ENCODE measurements around the gene KPRP. TPM values are rescaled to one million over a fixed set of nuclear protein-coding genes. Genes with fewer than 3 reads are reported as not detected.

The KPRP gene
- total RNA-seq, 1 experiment from 2014 or later: not detected

DNA sequence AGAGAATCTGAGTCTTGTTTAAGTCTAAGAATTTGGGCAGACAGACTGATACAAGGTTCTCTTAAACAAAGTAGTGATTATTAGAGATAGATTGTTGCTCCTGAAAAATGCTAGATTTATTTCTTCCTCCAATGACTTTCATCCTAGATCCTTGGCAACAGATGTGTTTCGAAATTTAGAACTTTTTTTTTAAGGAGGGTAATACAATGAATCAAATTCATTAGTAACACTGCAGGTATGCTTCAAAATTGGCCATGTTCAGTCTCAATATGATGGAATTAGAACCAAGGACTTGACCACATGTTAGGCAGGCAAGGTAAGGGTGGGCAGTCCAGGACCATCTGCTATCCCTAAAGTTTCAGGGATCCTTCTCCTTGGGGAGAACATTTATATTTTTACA lies 12.6 kb downstream of the KPRP start:
- no peak for DNase-seq (ENCODE audit: low spot score)

DNA sequence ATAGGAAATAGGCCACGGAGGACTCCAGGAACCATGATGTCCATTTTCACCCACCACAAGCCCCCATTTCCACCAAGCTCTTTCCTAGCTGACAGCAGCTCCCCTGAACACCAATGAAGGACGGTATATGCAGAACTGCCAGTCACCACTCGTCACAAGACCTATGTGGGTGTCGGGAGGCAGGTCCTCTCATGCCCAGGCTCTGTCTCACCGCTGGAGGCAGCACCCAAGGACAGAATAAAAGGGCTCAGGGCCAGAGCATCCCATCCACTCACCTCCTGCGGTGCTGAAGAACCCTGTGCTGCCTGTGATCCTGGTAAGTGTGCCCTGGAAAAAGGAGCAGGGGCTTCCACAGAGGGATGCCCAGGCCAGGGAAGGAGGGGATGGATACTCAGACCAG lies 17.1 kb downstream of the KPRP start, which contains the start of gene LCE1F:
TSS of gene LCE1F (plus strand) at position 266 of the 400 bp plus-strand sequence. CDS start 1,232 bp downstream, outside the sequence.
- no peak for DNase-seq (ENCODE audit: low spot score)

DNA sequence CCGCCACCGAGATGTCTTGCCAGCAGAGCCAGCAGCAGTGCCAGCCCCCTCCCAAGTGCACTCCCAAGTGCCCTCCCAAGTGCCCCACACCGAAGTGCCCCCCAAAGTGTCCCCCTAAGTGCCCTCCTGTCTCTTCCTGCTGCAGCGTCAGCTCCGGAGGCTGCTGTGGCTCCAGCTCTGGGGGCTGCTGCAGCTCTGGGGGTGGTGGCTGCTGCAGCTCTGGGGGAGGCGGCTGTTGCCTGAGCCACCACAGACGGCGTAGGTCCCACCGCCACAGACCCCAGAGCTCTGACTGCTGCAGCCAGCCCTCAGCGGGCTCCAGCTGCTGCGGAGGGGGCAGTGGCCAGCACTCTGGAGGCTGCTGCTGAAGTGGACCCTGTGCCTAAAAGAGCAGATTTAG lies 18.5 kb downstream of the KPRP start:
- no peak for DNase-seq (ENCODE audit: low spot score)

DNA sequence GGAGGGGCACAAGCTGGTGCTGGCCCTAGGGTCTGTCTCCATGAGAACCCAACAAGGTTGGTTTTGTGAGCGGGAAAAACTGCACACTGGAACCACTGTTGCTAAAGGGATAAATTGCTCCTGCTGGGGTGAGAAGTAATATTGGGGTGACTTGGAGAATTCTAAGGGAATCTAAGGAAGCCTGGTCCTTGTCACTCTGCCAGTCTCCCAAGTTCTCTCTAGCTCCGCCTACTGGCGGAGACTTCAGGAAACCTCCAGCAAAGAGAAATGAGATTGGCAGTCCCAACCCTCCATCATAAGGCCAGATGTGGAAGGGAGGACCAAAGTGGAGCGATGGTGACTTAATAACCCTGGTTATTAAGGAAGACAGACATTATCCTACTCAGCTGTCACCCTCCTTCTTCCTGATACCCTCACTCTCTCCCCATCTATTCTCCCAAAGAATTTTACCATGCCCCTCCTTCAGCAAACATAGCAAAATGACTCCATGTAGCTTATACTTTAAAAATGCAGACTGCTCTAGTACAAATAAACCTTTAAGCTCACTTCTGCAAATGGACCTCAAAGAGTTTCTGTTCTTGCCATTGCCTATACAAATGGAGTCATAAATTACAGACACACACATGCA lies 19.8 kb downstream of the KPRP start:
- DNase-seq (ENCODE audit: low spot score): peak; percentile 20

DNA sequence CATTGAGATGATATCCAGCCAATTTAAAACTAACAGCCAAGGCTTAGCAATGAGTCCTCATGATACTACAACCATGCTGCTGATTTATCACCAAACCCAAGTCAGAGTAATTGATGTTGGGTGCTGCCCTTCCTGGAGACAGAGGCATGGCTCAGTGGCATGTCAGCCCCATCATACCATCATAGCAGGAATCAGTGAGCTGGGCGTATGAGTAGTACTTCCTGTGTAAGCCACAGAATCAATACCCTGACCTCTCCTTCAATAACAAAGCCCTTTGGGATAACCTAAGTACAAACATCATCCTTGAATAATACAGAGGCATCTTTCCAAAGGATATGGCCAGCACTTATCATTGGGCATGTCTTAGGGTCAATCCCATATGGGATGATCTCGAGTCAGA lies 25.3 kb downstream of the KPRP start:
- DNase-seq (ENCODE audit: low spot score): no peak

DNA sequence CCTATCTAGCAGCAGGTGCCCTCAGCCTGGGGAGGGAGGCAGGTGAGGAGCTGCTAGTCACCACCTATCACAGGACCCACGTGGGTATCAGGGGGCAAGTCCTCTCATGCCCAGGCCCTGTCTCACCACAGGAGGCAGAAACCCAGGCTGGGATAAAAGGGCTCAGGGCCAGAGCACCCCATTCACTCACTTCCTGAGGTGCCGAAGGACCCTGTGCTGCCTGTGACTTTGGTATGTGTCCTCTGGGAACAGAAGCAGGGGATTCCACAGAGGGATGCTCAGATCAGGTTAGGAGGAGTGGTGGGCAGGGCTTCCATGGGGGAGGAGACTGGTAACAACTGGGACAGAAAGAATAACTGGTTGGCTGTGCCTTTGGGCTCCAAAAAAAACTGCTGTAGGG lies 28.3 kb downstream of the KPRP start, which contains the start of gene LCE1E:
TSS of gene LCE1E (plus strand) at position 181 of the 400 bp plus-strand sequence. CDS start 1,043 bp downstream, outside the sequence.
- no peak for DNase-seq (ENCODE audit: low spot score)

DNA sequence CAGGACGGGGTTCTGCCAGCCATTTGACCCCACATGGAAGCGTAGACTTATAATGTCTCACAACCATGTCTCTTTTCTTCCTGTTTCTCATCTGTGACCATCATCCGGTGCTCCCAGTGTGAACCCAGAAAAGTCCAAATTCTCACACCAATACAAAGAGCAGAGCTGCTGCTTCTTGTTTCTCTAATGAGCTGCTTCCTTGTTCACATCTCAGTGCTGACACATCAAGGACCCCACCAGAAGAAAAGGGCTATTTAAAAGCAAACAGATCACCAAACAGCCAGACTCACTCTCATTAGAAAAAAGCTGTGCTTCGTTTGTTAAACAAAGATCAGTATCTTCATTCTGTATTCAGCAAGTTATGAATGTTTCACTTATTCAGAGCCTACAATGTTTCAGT lies 37.9 kb downstream of the KPRP start:
- no peak for DNase-seq (ENCODE audit: low spot score)

DNA sequence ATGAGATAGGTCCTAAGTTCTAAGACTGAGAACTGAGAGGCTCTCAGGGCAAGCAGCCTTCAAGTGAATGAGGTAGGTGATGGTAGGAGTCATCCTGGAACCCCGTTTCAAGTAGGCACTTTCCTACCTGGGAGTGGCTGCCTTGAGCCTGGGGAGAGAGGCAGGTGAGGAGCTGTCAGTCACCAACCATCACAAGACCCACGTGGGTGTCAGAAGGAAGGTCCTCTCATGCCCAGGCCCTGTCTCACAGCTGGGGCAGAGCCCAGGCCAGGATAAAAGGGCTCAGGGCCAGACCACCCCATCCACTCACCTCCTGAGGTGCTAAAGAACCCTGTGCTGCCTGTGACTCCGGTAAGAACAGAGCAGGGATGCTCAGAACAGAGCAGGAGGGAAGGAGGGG lies 38.6 kb downstream of the KPRP start, which contains the start of gene LCE1D:
TSS of gene LCE1D (plus strand) at position 301 of the 400 bp plus-strand sequence. CDS start 1,074 bp downstream, outside the sequence.
- DNase-seq (ENCODE audit: low spot score): no peak

DNA sequence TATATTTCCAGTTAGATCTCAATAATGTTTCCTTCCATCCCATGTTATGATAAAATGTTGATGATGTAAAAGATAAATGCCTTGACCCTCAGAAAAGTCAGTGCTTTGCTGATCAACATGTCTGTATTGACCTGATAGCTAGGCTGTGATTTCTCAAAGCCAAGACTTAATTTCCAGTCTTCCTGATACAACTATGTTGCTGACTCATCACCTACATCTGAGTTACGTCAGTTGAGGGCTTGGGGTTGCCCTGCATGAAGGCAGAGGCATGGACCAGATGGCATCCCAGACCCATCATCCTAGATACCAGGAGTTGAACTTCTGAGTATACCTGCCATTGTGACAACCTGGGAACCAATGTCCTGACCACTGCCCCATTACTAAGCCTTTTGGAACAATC lies 43.5 kb downstream of the KPRP start:
- no peak for DNase-seq (ENCODE audit: low spot score)

DNA sequence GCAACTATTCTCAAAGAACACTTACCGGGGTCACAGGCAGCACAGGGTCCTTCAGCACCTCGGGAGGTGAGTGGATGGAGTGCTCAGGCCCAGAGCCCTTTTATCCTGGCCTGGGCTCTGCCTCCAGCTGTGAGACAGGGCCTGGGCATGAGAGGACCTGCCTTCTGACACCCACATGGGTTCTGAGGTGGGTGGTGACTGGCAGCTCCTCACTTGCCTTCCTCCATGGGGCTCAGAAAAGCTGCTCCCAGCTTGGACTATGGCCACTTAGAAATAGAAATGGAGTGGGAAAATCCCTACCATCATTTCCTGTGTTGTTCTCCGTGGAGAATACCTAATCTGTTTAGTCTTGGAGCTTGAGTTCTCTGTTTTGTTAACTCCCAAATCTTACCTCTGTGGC lies 48.8 kb downstream of the KPRP start, which contains the start of gene LCE1C:
TSS of gene LCE1C (minus strand) at position 76 of the 400 bp plus-strand sequence. CDS start 1,173 bp downstream, outside the sequence.
- no peak for DNase-seq (ENCODE audit: low spot score)

DNA sequence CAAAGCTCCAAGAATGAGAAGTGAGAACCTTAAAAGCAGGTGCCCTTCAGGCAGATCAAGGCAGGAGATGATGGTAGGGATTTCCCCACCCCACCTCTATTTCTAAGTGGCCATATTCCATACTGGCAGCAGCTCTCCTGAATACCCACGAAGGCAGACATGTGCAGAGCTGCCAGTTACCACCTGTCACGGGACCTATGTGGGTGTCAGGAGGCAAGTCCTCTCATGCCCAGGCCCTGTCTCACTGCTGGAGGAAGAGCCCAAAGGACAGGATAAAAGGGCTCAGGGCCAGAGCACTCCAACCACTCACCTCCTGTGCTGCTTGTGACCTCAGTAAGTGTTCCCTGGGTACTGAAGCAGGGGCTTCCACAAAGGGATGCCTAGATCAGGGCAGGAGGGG lies 53.2 kb downstream of the KPRP start:
- DNase-seq (ENCODE audit: low spot score): no peak

Other genes starting within 250 kb of the KPRP start
- not detected in 2 replicates for gene LCE5A, start 247.2 kb upstream of the KPRP start, total RNA-seq (2014; rRNA removed; shearing (Covaris generic))
- gene CRCT1, start 243.5 kb upstream of the KPRP start, total RNA-seq (2014; rRNA removed; shearing (Covaris generic)): not detected in 2 replicates
- not detected in 2 replicates for gene LCE3E, start 191.2 kb upstream of the KPRP start, total RNA-seq (2014; rRNA removed; shearing (Covaris generic))
- not detected in 2 replicates for gene LCE3D, start 177.5 kb upstream of the KPRP start, total RNA-seq (2014; rRNA removed; shearing (Covaris generic))
- not detected in 2 replicates for gene LCE3C, start 157.8 kb upstream of the KPRP start, total RNA-seq (2014; rRNA removed; shearing (Covaris generic))
- gene LCE3B, start 144.2 kb upstream of the KPRP start, total RNA-seq (2014; rRNA removed; shearing (Covaris generic)): not detected in 2 replicates
- not detected in 2 replicates for gene LCE3A, start 134.9 kb upstream of the KPRP start, total RNA-seq (2014; rRNA removed; shearing (Covaris generic))
- gene LCE2D, start 94.6 kb upstream of the KPRP start, total RNA-seq (2014; rRNA removed; shearing (Covaris generic)): not detected in 2 replicates
- not detected in 2 replicates for gene LCE2C, start 82.7 kb upstream of the KPRP start, total RNA-seq (2014; rRNA removed; shearing (Covaris generic))
- not detected in 2 replicates for gene LCE2B, start 71.9 kb upstream of the KPRP start, total RNA-seq (2014; rRNA removed; shearing (Covaris generic))
- gene LCE2A, start 59.7 kb upstream of the KPRP start, total RNA-seq (2014; rRNA removed; shearing (Covaris generic)): not detected in 2 replicates
- not detected in 2 replicates for gene LCE4A, start 49.9 kb upstream of the KPRP start, total RNA-seq (2014; rRNA removed; shearing (Covaris generic))
- not detected in 2 replicates for gene LCE1F, start 17.1 kb downstream of the KPRP start, total RNA-seq (2014; rRNA removed; shearing (Covaris generic))
- not detected in 2 replicates for gene LCE1E, start 28.2 kb downstream of the KPRP start, total RNA-seq (2014; rRNA removed; shearing (Covaris generic))
- gene LCE1D, start 38.7 kb downstream of the KPRP start, total RNA-seq (2014; rRNA removed; shearing (Covaris generic)): not detected in 2 replicates
- not detected in 2 replicates for gene LCE1C, start 48.6 kb downstream of the KPRP start, total RNA-seq (2014; rRNA removed; shearing (Covaris generic))
- not detected in 2 replicates for gene LCE1B, start 53.9 kb downstream of the KPRP start, total RNA-seq (2014; rRNA removed; shearing (Covaris generic))
- not detected in 2 replicates for gene LCE1A, start 69.4 kb downstream of the KPRP start, total RNA-seq (2014; rRNA removed; shearing (Covaris generic))
- gene LCE6A, start 84.8 kb downstream of the KPRP start, total RNA-seq (2014; rRNA removed; shearing (Covaris generic)): not detected in 2 replicates
- not detected in 2 replicates for gene LCE7A, start 102.0 kb downstream of the KPRP start, total RNA-seq (2014; rRNA removed; shearing (Covaris generic))
- gene SMCP, start 120.3 kb downstream of the KPRP start, total RNA-seq (2014; rRNA removed; shearing (Covaris generic)): not detected in 2 replicates
- gene IVL, start 150.5 kb downstream of the KPRP start, total RNA-seq (2014; rRNA removed; shearing (Covaris generic)): not detected in 2 replicates
- not detected in 2 replicates for gene SPRR5, start 189.2 kb downstream of the KPRP start, total RNA-seq (2014; rRNA removed; shearing (Covaris generic))
- gene SPRR4, start 212.6 kb downstream of the KPRP start, total RNA-seq (2014; rRNA removed; shearing (Covaris generic)): not detected in 2 replicates
- not detected in 2 replicates for gene SPRR1A, start 226.1 kb downstream of the KPRP start, total RNA-seq (2014; rRNA removed; shearing (Covaris generic))
- gene SPRR3, start 243.7 kb downstream of the KPRP start, total RNA-seq (2014; rRNA removed; shearing (Covaris generic)): not detected in 2 replicates

Data from A172 (cell line).